Erythroblast (primary cell): Measurements from ENCODE around the gene EGFL7.
"Not testable (repeated sequence)": the region's sequence is repeated elsewhere in the genome, so short reads cannot be mapped to it uniquely, and the experiment has no call there.

Experiments used
- DNase-seq, 2 experiments: peaks; one replicate each; lab custom pipeline; 2025; lab: John Stamatoyannopoulos, UW
- GATA1 ChIP-seq: IDR thresholded peaks from 2 replicates; pipeline ENCODE4 v1.6.1; 2011; ENCODE audit warnings: low read depth, mild to moderate bottlenecking, control low read depth, low read length, moderate library complexity
- POLR2A ChIP-seq: IDR thresholded peaks from 2 replicates; pipeline ENCODE4 v1.6.1; 2011; ENCODE audit warnings: mild to moderate bottlenecking, low read length

EGFL7 gene

GRCh38 chr9:136698635-136699246 is 36.0 kb downstream of the EGFL7 start:
- no peak for DNase-seq
- TF ChIP-seq POLR2A (no peak), GATA1 (no peak)

- TF ChIP-seq GATA1 (no peak), POLR2A (no peak)
- DNase-seq, result no peak
Measured at GRCh38 chr9:136700304-136700703, 37.6 kb downstream of the EGFL7 start.

DNA sequence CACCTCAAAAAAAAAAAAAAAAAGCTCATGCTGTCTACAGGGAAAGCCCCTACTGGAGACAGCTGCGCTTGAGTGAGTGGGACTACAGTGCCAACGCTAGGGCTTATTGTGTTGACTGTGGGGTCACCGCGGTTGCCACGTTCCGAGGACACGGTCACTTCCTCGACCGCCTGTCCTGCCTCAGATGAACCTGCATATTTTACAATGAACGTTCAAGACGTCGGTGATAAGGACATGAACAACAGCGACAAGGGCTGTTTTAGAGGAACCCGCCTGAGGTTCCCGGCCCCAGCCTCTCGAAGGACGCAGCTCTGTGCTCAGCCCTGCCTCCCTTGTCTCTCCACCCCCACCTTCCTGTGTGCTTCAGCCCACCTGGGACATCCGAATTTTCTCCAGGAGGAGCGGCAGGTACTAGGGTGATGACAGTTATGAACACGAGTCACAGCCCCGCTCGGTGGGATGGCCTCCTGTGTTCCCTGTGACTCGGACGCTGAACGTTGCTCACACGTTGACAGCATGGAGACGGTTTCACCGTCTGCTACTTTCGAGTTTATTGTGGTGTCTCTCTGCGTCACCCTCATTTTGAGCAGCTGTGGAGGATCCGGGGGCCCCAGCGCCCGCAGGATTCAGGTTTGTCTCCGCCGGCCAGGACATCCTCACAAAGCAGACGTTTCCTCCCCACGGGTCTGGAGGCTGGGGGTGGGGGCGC is 38.4 kb downstream of the EGFL7 start:
- DNase-seq, result no peak
- TF ChIP-seq POLR2A (no peak), GATA1 (no peak)

DNA sequence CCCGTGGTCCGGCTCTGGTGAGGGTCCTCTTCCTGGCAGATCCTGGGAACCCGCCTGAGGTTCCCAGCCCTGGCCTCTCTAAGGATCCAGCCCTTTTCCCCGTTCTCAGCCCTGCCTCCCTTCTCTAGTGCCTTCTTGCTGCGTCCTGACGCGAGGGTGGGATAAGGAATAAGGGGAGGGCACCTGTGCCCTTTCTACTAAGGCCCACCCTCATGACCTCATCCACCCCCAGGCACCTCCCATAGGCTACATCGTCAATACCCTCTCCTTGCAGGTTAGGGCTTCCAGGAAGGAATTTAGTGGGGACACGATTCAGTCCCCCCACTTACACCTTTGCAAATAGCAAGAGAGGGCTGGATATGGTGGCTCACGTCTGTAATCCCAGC is 38.9 kb downstream of the EGFL7 start:
- no peak for DNase-seq
- no peak for TF ChIP-seq GATA1
- TF ChIP-seq POLR2A, result no peak

- TF ChIP-seq GATA1 (no peak), POLR2A (no peak)
- DNase-seq, result no peak
Measured at GRCh38 chr9:136703276-136703860, 40.7 kb downstream of the EGFL7 start.

- DNase-seq, result not testable (repeated sequence)
Measured at GRCh38 chr9:136704741-136705140, 42.0 kb downstream of the EGFL7 start.

GRCh38 chr9:136705564-136705963 is 42.8 kb downstream of the EGFL7 start:
- no peak for DNase-seq
- no peak for TF ChIP-seq POLR2A
- no peak for TF ChIP-seq GATA1

GRCh38 chr9:136707011-136707410 is 44.3 kb downstream of the EGFL7 start:
- no peak for DNase-seq
- TF ChIP-seq GATA1 (no peak), POLR2A (no peak)

- TF ChIP-seq POLR2A, result no peak
- TF ChIP-seq GATA1, result no peak
- no peak for DNase-seq
Measured at GRCh38 chr9:136707849-136708517, 45.3 kb downstream of the EGFL7 start.

DNA sequence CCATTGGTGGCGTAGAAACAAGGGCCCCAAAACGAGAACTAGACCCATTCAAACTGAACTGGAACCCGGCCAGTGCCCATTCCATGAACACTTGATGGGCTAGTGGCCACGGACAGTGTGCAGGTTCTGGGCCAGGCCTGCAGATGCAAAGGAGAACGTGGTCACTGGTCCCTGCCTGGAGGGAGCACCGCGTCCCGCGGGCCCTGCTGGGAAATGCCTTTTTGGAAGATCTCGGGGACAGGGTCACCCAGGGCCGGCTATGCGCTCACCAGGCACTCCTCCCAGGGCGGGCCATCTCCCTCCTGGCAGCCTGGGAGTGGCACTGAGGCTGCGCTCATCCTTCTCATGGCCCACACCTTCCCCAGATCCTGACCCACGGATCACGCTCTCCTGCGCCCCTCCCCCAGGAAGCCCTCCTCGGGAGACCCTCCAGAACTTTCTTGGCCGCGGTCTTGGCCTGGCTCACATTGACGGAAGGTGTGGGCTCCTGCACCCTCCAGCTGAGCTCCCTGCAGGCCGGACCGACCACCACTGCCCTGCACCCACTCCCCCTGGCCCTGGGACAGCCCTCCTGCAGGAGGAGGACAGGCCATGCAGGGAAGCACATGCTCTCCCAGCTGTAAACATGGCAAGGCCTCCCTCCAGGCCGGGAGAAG is 46.9 kb downstream of the EGFL7 start:
- DNase-seq, result no peak
- no peak for TF ChIP-seq POLR2A
- no peak for TF ChIP-seq GATA1

GRCh38 chr9:136710543-136710942 is 47.8 kb downstream of the EGFL7 start:
- DNase-seq, result no peak
- TF ChIP-seq POLR2A, result no peak
- TF ChIP-seq GATA1, result no peak

DNA sequence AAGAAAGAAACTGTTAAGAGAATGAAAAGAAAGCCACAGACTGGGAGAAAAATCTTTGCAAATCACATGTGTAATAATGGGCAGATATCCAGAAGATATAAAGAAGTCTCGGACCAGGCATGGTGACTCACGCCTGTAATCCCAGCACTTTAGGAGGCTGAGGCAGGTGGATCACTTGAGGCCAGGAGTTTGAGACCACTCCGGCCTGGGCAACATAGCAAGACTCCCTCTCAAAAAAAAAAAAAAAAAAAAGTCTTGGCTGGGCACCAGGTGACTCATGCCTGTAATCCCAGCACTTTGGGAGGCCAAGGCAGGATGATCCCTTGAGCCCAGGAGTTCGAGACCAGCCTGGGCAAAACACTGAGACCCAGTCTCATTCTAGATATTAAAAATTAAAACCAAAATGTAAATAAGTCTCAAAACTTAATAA is 48.5 kb downstream of the EGFL7 start:
- not testable (repeated sequence) for DNase-seq

- no peak for DNase-seq
Measured at GRCh38 chr9:136711751-136712689, 49.3 kb downstream of the EGFL7 start, which contains the start of gene DIPK1B. DIPK1B (plus strand) TSS chr9:136712572; CDS start chr9:136712666, 94 bp downstream.

More at GRCh38 chr9:136711751-136712689, 49.3 kb downstream of the EGFL7 start, which contains the start of gene DIPK1B:
- TF ChIP-seq GATA1 (no peak), POLR2A (no peak)
